Measurements from ENCODE around the gene NOS2.
"Not testable (repeated sequence)": the region's sequence is repeated elsewhere in the genome, so short reads cannot be mapped to it uniquely, and the experiment has no call there.

NOS2 gene

DNA sequence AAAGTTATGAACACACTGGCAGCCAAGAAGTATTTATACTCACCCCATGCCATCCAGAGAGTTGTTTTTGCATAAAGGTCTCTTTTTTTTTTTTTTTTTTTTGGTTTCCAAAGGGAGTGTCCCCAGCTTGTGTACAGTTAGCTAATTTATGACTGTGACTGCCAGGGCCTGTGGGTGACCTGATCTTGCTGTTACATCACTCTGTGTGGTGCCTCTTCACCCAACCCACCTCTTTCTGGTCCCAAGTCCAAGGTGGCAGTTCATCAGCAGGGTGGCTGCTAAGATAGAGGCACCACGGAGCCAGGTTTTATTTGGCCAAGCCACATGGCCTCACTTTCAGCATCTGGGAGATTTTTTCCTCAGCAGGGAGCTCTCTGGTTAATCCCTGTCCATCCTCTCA is at the start of gene NOS2:
TSS of gene NOS2 (minus strand) at position 8 of the 400 bp plus-strand sequence. CDS start 1,720 bp downstream, outside the sequence.
- no peak for DNase-seq (ENCODE audit: low read depth, low spot score)

DNA sequence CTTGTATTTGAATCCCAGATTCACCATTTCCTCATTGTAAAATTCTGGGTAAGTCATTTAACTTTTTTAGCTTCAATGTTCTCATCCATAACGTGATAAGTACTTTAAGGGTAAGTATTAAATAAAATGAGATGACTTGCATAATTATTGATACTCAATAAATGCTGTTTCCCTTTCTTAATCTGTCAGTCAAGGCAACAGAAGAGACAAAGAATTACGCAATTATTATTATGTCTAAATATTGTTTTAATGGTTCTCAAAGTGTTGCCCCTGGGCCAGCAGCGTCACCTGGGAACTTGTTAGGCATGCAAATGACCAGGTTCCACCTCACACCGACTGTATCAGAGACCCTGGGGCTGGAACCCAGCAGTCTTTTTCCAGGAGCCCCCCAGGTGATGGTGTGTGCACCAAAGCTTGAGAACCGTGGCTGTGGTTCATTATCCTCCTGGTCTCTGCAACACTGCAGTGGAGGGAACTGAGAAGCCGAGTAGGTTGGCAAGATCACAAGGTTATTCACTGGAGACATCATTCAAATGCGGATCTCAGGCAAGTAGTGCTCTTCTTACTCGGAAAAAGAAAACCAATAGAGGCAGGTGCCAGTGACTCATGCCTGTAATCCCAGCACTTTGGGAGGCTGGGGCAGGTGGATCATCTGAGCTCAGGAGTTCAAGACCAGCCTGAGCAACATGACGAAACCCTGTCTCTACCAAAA is 49.3 kb upstream of the NOS2 start:
- no peak for DNase-seq (ENCODE audit: low read depth, low spot score)

DNA sequence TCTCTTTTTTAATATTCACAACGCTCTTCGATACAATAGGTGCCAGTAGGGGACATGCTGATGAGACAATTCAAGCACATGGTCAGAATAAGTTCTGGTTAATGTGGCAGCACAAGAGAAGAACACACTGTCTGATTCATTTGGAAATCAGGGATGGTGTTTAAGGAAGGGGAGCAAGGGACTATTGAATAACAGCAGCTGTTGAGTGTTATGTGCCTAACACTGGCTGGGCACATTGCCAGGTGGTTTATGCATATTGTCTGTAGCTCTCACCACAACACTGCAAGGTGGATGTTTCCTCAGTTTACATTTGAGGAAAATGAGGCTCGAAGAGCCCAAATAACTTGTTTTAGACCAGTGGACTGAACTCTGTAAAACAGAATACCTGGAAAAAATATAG is 48.6 kb upstream of the NOS2 start:
- no peak for DNase-seq (ENCODE audit: low read depth, low spot score)

DNA sequence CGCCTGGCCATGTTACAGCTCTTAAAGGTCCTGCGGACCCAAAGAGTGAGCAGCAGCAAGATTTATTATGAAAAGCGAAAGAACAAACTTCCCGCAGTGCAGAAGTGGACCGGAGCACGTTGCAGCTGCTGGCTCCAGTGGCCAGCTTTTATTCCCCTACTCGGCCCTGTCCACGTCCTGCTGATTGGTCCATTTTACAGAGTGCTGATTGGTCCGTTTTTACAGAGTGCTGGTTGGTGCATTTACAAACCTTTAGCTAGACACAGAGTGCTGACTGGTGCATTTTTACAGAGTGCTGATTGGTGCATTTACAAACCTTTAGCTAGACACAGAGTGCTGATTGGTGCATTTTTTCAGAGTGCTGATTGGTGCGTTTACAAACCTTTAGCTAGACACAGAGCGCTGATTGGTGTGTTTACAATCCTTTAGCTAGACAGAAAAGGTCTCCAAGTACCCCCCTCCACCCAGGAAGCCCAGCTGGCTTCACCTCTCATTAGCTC is 46.5 kb upstream of the NOS2 start:
- not testable (repeated sequence) for DNase-seq (ENCODE audit: low read depth, low spot score)

DNA sequence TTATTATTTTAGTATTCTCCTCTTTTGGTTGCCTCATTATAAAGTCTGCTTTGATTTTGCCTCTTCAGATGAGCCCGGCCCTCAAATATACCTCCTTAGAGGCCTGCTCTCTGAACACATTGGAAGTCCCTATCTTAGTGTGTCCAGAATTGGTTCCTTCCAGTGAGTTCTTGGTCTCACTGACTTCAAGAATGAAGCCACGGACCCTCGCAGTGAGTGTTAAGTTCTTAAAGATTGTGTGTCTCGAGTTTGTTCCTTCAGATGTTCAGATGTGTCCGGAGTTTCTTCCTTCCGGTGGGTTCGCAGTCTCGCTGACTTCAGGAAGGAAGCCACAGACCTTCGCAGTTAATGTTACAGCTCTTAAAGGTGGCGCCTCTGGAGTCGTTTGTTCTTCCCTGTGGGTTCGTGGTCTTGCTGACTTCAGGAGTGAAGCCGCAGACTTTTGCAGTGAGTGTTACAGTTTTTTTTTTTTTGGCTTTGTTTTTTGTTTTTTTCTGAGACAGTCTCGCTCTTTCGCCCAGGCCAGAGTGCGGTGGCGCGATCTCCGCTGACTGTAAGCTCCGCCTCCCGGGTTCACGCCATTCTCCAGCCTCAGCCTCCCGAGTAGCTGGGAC is 45.8 kb upstream of the NOS2 start:
- no peak for DNase-seq (ENCODE audit: low read depth, low spot score)

DNA sequence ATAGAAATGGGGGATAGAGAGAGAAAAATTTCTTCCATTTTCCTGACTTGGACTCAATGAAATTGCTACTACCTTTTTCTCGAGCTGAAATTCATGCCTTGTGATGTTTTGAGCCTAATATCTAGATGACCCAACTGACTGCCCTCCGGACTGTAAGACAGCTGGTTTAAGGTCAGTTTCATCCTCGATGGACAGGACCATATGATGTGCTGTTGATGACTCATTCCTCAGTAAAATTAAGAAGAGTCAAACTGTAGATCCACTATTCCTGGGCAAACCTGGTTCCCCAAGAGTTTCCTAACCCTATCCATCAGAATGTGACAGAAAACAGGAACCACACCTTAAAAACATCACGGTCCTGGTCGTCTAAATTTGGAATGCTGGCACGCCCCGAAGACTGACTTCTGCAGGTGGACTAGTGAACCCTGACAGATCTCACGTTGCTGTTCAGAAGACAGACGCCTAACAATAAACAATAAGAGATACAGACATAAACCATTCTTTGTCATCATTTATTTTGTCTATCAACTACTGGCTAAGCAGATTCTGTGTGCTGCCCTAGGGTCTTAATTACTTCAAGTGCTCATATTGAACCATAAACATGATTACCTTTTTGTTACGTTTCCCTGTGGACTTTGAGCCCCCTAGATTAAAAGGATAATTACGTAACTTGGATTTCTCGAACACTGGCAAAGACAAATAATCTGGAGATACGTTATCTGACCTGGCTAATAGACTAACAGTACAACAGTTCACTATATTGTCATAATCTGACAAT is 45.1 kb upstream of the NOS2 start:
- no peak for DNase-seq (ENCODE audit: low read depth, low spot score)

DNA sequence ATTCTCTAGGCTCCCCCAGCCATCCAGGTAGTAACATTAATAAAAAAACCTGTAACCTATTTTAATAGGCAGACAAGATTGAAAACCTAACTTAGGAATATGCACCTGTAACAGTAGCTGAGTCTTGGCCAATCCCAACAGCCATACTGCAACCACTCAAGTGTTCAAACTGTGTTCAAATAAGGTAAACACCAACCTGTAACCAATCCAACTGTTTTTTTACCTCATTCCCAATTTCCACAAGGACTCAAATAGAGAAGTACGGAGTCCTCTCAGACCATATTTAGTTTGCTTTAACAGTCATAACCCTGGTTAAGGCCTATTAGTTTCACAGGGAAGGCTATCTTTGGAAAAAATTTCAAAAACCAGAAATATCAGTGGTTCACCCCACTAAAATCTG is 40.4 kb upstream of the NOS2 start:
- DNase-seq (ENCODE audit: low read depth, low spot score) = no peak

DNA sequence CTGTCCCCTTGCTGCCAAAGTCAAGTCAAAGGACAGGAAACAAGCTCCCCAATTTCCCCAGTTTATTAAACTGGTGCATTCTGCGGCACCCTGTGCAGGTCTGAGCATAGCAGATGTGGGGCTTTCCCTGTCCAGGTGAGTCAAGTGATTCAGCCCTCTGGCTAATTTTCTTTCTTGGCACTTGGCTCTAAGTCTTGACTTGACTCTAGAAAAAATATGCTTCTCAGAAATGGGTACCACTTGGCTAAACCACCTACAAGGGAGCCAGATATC is 40.0 kb upstream of the NOS2 start:
- DNase-seq (ENCODE audit: low read depth, low spot score) = not testable (repeated sequence)

DNA sequence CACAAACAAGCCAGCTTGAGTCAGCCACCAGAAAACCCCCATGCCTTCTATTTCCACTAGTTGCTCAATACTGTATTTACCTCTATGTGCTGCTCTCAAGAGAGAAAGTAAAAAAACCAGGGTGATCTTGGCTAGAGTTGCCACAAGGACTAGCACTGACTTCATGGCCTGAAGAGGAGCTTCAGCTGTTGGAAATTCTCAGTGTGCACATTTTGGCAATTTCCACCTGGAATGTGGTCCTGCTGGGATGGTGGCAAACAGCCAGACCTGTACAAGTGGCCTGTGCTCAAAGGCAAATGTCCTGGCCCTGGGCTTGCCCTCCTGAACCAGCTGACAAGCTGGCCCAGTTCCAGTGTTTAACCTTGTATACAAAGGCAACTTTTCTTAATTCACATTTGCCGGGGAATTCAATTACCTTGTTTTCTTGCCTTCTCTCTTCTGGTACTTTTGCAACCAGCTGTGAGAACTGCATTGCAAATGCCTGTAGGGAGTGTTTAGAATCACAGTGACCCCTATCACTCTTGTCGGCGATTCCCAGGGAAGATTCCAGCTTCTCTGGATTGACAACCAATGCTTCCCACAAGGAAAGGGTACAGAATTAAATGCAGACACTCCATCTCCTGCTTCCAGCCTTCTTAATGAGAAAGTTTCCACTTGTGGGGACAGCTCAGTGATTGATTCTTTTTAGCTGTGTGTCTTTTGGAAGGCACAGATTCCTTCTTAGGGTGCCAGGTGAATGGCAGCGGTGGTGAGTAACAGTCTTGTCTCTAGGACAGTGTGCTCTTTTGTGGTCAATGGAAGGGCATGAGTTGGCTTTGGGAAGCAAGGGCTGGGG is 39.5 kb upstream of the NOS2 start:
- not testable (repeated sequence) for DNase-seq (ENCODE audit: low read depth, low spot score)

DNA sequence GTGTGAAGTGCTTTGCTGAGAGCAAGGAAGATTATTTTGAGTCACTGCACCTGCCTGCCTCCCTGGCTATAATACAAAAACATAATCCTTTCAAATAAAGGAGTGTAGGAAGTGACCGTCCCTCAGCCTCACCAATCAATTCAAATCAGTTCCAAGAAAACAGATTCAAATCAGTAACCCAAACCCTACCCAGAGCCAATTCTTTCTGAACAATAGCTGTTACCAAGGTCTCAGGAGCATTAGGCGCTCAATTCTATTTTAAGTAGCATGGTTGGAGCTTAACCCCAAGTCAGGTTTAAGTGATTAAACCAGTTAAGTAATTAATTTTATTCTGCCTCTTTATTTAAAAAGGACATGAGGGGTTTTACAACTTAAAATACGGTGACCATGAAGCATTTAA is 38.3 kb upstream of the NOS2 start:
- DNase-seq (ENCODE audit: low read depth, low spot score) = not testable (repeated sequence)

DNA sequence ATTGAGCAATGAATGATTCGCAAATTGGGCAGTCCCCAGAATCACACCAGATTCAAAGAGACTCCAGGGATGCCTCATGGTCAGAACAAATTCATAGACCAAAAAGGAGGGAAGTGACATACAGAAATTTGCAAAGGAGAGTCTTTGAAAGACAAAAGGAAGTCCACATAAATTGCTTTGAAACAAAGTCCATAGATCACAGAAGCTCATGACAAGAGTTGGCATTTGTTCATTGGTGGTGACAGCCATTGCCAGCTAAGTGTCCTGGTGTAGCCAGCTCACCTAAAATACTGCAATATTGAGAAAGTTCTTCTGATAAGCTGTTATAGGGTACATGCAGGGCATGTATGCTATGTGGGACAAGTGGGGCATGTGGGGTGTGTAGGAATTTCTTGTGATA is 37.4 kb upstream of the NOS2 start:
- not testable (repeated sequence) for DNase-seq (ENCODE audit: low read depth, low spot score)

DNA sequence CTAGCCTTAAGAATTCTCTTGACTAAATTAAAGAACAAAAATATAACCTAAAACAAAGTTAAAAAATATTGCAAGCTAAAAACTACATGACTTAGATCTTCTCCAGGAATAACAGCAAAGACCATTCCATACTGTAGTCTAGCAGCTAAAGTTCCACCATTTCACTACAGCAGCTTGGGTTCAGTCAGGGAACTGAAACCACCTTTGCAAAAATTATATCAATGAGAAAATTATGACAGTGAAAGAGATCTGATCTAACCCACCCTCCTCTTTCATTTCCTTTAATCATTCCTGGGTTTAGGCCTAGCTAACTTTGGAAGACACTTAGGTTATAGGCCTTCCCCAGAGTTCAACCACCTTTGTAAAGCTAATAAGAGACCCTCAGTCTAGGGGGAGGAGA is 36.3 kb upstream of the NOS2 start:
- DNase-seq (ENCODE audit: low read depth, low spot score) = no peak

DNA sequence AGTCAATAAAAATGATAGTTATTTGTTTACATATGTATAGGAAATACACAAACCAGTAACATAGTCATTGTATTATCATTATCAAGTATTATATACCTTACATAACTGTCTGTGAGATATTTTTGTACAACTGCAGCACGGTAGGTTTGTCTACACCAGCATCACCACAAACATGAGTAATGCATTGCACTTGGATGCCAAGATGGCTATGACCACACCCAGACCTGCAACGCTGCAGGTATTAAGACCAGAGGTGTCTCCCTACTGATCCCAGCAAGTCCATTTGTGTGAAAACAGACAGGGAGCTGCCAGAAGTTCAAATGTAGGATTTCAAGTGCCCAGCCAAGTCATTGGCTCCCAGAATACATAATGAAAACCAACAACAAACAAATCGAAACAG is 34.2 kb upstream of the NOS2 start:
- no peak for DNase-seq (ENCODE audit: low read depth, low spot score)

DNA sequence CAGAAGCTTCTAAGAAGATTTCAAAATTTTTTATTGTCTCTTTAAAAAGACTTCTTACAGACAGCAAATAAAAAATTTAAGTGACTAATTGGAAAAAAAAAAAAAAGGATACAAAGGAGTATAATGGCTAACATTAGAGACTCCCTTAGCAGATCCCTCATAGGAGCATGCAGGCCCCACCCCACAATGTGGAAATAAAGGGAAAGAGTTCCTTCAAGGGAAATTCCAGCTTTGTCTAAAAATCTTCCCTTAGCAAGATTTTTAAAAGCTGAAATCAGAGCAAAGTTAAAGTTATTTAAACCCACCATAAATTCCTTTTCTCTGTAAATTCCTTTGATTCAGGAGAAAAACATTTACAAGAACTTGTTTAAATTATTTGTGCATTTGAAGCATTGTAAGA is 32.5 kb upstream of the NOS2 start:
- no peak for DNase-seq (ENCODE audit: low read depth, low spot score)

DNA sequence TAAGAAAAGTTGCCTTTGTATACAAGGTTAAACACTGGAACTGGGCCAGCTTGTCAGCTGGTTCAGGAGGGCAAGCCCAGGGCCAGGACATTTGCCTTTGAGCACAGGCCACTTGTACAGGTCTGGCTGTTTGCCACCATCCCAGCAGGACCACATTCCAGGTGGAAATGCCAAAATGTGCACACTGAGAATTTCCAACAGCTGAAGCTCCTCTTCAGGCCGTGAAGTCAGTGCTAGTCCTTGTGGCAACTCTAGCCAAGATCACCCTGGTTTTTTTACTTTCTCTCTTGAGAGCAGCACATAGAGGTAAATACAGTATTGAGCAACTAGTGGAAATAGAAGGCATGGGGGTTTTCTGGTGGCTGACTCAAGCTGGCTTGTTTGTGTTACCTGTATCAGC is 29.6 kb upstream of the NOS2 start:
- DNase-seq (ENCODE audit: low read depth, low spot score) = not testable (repeated sequence)

DNA sequence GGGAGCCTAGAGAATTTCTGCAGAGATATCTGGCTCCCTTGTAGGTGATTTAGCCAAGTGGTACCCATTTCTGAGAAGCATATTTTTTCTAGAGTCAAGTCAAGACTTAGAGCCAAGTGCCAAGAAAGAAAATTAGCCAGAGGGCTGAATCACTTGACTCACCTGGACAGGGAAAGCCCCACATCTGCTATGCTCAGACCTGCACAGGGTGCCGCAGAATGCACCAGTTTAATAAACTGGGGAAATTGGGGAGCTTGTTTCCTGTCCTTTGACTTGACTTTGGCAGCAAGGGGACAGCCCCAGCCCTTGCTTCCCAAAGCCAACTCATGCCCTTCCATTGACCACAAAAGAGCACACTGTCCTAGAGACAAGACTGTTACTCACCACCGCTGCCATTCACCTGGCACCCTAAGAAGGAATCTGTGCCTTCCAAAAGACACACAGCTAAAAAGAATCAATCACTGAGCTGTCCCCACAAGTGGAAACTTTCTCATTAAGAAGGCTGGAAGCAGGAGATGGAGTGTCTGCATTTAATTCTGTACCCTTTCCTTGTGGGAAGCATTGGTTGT is 28.9 kb upstream of the NOS2 start:
- not testable (repeated sequence) for DNase-seq (ENCODE audit: low read depth, low spot score)

DNA sequence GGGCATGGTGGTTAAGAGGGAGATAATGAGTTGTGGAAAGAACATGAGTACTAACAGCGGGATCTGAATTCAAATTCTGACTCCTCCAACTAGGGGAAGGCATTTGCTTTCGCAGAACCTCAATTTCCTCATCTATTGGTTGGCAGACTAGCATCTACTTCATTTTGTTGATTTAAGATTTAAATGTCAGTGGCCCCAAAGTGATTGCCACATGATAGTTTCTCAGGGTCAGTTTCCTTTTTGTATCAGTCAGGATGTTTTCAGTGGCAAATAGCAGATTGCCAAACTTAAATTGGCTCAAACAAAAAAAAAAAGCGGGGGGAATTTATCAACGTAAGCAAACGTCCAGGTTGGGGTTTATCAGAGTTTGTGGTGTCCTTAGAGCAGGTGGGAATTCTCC is 25.1 kb upstream of the NOS2 start:
- no peak for DNase-seq (ENCODE audit: low read depth, low spot score)

DNA sequence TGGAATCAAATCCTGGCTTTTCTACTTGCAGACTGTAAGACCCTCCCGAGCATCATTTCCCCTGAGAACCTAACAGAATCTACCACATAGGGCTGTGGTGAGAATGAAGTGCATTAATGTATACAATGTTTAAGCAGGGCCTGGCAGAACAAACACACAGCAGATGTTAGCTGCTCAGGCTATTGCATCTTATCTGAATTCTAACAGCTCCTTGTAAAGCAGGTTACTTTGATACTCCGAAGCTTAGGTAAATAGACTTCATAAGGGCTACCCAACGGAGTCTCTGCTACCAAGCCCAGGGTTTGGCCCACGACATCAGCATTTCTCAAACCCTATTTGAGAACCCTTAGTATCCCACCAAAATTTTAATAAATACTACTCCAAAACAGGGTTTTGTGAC is 24.4 kb upstream of the NOS2 start:
- DNase-seq (ENCODE audit: low read depth, low spot score) = no peak

DNA sequence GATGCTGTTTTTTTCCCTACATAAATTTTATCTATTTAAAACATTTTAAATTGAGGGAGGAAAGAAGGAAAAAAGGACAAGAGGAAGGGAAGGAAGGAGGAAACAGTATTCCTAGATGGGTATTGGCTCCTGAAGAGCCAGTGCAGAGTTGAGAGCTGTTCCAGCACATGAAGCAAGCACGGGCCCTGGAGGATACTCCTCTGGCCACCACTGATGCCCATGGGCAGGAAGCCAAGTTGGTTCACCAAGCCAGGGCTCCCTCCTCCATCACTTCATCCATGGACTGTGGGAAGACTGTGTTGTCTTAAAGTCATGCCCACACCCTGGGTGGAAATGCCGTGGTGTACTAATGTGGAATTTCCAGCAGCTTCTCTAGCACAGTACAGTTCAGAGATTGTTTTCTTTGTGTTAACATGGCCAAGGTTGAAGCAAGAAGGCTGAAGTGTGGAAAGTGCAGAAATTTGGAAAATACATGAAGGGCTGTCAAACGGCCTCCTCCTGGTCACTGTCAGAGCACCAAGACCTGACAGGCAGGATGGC is 23.9 kb upstream of the NOS2 start:
- DNase-seq (ENCODE audit: low read depth, low spot score) = no peak

DNA sequence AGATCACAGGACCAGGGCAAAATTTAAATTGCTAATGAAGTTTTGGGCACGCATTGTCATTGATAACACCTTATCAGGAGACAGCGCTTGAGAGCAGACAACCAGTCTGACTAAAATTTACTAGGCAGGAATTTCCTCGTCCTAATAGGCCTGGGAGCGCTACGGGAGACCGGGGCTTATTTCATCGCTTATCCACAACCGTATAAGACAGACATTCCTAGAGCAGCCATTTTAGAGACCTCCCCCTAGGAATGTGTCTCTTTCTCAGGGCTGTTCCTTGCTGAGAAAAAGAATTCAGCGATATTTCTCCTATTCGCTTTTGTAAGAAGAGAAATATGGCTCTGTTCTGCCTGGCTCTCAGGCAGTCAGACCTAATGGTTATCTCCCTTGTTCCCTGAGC is 21.8 kb upstream of the NOS2 start:
- not testable (repeated sequence) for DNase-seq (ENCODE audit: low read depth, low spot score)

DNA sequence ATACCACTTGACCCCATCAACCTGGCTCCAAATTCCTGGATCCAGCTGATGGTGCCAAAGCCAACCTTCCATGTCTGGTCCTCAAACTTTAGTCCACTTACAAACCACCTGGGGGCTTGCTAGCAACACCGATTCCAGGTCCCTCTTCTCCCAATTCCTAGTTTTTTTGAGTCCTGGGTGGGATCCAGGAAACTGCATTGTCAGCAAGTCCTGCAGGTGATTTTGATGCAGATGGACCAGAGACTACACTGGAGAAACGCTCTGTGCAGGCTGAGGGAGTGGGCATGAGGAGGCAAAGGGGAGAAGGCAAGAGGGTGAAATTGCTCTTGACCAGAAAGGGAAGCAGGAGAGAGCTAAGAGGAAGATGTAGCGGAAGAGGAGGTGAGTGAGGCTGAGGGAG is 21.0 kb upstream of the NOS2 start:
- DNase-seq (ENCODE audit: low read depth, low spot score) = no peak
